Activated T-cell treated with anti-CD3 and anti-CD28 coated beads, Interleukin-2, amount 50 U/mL, for 24 hours (primary cell): ENCODE data around the gene BABAM2.
"Not testable (repeated sequence)": the region's sequence is repeated elsewhere in the genome, so short reads cannot be mapped to it uniquely, and the experiment has no call there.

Source experiments
- DNase-seq: peaks from one replicate; pipeline ENCODE4 v3.0.0-alpha.2; 2020
- H3K27ac Mint-ChIP-seq: 2 replicates; pipeline ENCODE4 v1.8.0; 2020; ENCODE audit warnings: mild to moderate bottlenecking, mixed read lengths
- H3K27me3 Mint-ChIP-seq: 2 replicates; pipeline ENCODE4 v1.8.0; 2020; ENCODE audit warnings: mixed read lengths
- H3K36me3 Mint-ChIP-seq: 2 replicates; pipeline ENCODE4 v1.8.0; 2020; ENCODE audit warnings: low read depth, mixed read lengths
- H3K4me1 Mint-ChIP-seq: 2 replicates; pipeline ENCODE4 v1.8.0; 2020; ENCODE audit warnings: low read depth, mixed read lengths
- H3K4me3 Mint-ChIP-seq: 2 replicates; pipeline ENCODE4 v1.8.0; 2020; ENCODE audit warnings: mild to moderate bottlenecking, moderate library complexity, mixed read lengths
- H3K9me3 Mint-ChIP-seq: 2 replicates; pipeline ENCODE4 v1.8.0; 2020; ENCODE audit warnings: mixed read lengths

BABAM2 gene

GRCh38 chr2:27958711-27959378, 68.3 kb downstream of the BABAM2 start:
- H3K9me3 Mint-ChIP-seq, result peaks cover 6% of the 10 kb centered on the region
- H3K4me3 Mint-ChIP-seq, result no peak overlapping the region

DNA sequence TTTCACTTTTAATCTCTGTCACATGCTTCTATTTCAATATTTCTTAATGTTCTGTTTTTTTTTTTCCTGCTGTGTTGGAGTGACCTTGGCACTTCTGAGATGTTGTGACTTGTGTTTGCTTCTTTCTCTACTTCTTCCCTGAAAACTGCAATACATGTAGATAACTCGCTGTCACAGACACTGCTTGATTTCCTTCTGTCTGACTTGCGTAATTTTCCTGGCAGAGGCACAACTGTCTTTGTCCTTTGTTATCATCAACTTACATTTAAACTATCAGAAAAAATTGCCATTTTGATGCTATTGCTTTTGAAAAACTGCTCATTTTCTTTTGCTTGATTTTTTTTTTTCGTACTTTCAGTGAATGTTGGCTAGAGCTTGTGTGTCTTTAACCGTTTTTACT, 69.0 kb downstream of the BABAM2 start:
- Mint-ChIP-seq H3K27me3 (no peaks in the 10 kb centered on the region), H3K9me3 (peaks cover 12% of the 10 kb centered on the region), H3K4me3 (peak overlapping the region; percentile 53), H3K36me3 (peaks cover 24% of the 10 kb centered on the region), H3K27ac (peak overlapping the region; percentile 88), H3K4me1 (peaks cover 83% of the 10 kb centered on the region)
- no peak for DNase-seq

More at GRCh38 chr2:27958711-27959378, 68.3 kb downstream of the BABAM2 start:
- H3K4me1 Mint-ChIP-seq, result peaks cover 83% of the 10 kb centered on the region
- H3K27ac Mint-ChIP-seq, result peak overlapping the region; percentile 73
- no peak for DNase-seq
- no peaks in the 10 kb centered on the region for H3K27me3 Mint-ChIP-seq
- peaks cover 17% of the 10 kb centered on the region for H3K36me3 Mint-ChIP-seq

DNA sequence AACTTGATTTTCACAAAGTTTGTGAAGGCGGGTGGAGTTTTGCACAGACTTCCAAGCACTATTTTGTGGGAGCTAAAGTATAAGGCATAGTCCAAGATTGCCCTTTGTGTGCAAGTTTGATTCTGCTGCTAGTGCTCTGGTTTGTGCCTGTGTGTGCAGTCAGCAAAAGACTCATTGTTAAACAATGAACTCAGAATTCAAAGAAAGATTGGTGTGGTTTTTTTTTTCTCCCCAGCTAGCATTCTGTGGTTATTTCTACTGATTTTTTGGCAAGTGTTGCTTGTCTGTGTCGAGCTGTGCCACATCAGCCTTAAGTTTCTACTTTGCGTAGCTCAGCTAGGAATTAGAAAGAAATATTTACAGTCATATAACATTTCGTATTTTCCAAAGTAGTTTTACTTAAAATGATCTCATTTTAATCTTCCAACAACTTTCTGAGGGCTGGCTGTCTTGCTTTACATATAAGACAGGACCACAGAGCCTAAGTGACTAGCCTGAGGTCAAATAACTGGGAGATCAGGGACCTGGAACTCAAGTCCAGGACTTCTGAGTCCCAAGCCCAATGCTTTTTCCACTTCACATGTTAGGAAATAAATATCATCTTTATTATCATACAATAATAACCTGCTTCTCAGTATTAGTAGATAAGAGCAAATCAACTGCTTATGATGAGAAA, 69.8 kb downstream of the BABAM2 start:
- peak overlapping the region; percentile 53 for H3K4me3 Mint-ChIP-seq
- H3K4me1 Mint-ChIP-seq, result peaks cover 83% of the 10 kb centered on the region
- peaks cover 12% of the 10 kb centered on the region for H3K9me3 Mint-ChIP-seq
- no peak for DNase-seq
- H3K36me3 Mint-ChIP-seq, result peaks cover 25% of the 10 kb centered on the region
- H3K27me3 Mint-ChIP-seq, result no peaks in the 10 kb centered on the region
- H3K27ac Mint-ChIP-seq, result peak overlapping the region; percentile 88

DNA sequence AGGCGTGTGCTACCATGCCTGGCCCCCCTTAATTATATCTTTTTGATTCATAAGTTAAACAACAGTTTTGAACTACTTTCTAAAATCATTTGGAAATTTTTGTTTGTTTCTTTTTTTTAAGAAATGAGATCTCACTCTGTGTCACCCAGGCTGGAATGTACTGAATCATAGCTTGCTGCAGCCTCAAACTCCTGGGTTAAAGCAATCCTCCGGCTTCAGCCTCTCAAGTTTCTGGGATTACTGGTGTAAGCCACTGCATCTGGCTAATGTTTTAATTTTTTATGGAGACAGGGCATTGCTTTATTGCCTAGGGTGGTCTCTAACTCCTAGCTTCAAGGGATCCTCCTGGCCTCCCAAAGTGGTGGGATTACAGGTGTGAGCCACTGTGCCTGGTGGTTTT, 71.5 kb downstream of the BABAM2 start:
- H3K36me3 Mint-ChIP-seq, result peaks cover 24% of the 10 kb centered on the region
- no peaks in the 10 kb centered on the region for H3K27me3 Mint-ChIP-seq
- H3K27ac Mint-ChIP-seq, result no peak overlapping the region
- H3K4me3 Mint-ChIP-seq, result no peak overlapping the region
- no peak for DNase-seq
- H3K9me3 Mint-ChIP-seq, result peaks cover 14% of the 10 kb centered on the region
- H3K4me1 Mint-ChIP-seq, result peaks cover 86% of the 10 kb centered on the region

DNA sequence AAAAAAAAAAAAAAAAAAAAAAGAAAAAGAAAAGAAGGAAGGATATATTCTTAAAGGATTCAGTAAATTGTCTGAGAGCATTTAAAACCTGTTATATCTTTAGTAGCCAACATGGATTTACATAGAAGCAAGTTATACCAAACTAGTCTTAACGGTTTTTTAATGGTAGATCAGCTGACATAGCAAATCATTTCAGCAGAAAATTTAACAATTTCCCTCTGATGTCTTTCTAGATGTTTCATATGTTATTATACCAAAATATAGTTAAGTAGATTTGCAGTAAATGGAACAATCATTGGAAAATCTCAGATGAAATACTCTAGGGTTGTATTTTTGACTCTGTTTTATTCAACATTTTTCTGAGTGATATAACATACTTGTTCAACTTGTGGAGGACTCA, 72.9 kb downstream of the BABAM2 start:
- Mint-ChIP-seq H3K27me3 (no peaks in the 10 kb centered on the region), H3K9me3 (peaks cover 27% of the 10 kb centered on the region), H3K27ac (no peak overlapping the region), H3K4me1 (peaks cover 82% of the 10 kb centered on the region), H3K4me3 (no peak overlapping the region), H3K36me3 (peaks cover 34% of the 10 kb centered on the region)
- DNase-seq, result no peak

- Mint-ChIP-seq H3K4me1 (peaks cover 81% of the 10 kb centered on the region), H3K9me3 (peaks cover 32% of the 10 kb centered on the region), H3K36me3 (peaks cover 39% of the 10 kb centered on the region), H3K4me3 (no peak overlapping the region), H3K27me3 (no peaks in the 10 kb centered on the region), H3K27ac (no peak overlapping the region)
- no peak for DNase-seq
These were observed 73.5 kb downstream of the BABAM2 start for GRCh38 chr2:27964067-27964466.

DNA sequence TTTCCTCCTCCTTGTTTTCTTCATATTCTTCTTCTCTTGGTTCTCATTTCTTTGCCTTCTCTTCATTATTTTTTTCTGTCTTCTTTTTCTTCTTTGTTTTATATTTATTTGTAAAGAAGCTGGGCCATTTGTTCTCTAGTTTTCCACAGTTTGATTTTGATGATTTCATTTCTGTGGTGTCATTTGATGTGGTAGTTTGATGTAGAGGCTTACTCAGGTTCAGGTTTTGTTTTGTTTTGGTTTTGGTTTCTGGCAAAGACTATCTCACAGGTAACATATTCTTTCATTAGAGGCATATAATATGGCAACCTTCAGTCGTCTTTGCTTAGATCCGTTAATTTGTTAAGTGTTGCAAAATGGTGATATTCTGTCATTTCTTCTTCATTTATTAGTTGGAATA, 75.3 kb downstream of the BABAM2 start:
- Mint-ChIP-seq H3K27ac (peak overlapping the region; percentile 85), H3K4me1 (peaks cover 77% of the 10 kb centered on the region), H3K36me3 (peaks cover 48% of the 10 kb centered on the region), H3K9me3 (peaks cover 37% of the 10 kb centered on the region), H3K27me3 (no peaks in the 10 kb centered on the region), H3K4me3 (peak overlapping the region; percentile 32)
- DNase-seq, result no peak

- Mint-ChIP-seq H3K9me3 (peaks cover 37% of the 10 kb centered on the region), H3K36me3 (peaks cover 48% of the 10 kb centered on the region), H3K27me3 (no peaks in the 10 kb centered on the region), H3K4me1 (peaks cover 76% of the 10 kb centered on the region), H3K27ac (peak overlapping the region; percentile 85), H3K4me3 (no peak overlapping the region)
- no peak for DNase-seq
These were observed 75.9 kb downstream of the BABAM2 start for GRCh38 chr2:27966466-27966865.

GRCh38 chr2:27967076-27967475, 76.5 kb downstream of the BABAM2 start:
- DNase-seq, result no peak
- H3K27me3 Mint-ChIP-seq, result no peaks in the 10 kb centered on the region
- peaks cover 50% of the 10 kb centered on the region for H3K36me3 Mint-ChIP-seq
- H3K27ac Mint-ChIP-seq, result no peak overlapping the region
- peaks cover 74% of the 10 kb centered on the region for H3K4me1 Mint-ChIP-seq
- H3K9me3 Mint-ChIP-seq, result peaks cover 37% of the 10 kb centered on the region
- no peak overlapping the region for H3K4me3 Mint-ChIP-seq

DNA sequence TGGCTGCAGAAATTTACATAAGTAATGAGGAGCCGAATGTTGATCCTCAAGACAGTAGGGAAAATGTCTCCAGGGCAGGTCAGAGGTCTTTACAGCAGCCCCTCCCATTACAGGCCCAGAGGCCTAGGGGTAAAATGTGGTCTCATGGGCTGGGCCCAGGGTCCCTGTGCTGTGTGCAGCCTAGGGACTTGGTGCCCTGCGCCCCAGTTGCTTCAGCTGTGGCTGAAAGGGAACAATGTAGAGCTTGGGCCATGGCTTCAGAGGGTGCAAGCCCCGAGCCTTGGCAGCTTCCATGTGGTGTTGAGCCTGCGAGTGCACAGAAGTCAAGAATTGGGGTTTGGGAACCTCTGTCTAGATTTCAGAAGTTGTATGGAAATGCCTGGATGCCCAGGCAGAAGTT, 77.5 kb downstream of the BABAM2 start:
- Mint-ChIP-seq H3K4me1 (peaks cover 73% of the 10 kb centered on the region), H3K9me3 (peaks cover 35% of the 10 kb centered on the region), H3K36me3 (peaks cover 48% of the 10 kb centered on the region)
- H3K27ac Mint-ChIP-seq, H3K4me3 Mint-ChIP-seq, DNase-seq, H3K27me3 Mint-ChIP-seq: not testable (repeated sequence)

DNA sequence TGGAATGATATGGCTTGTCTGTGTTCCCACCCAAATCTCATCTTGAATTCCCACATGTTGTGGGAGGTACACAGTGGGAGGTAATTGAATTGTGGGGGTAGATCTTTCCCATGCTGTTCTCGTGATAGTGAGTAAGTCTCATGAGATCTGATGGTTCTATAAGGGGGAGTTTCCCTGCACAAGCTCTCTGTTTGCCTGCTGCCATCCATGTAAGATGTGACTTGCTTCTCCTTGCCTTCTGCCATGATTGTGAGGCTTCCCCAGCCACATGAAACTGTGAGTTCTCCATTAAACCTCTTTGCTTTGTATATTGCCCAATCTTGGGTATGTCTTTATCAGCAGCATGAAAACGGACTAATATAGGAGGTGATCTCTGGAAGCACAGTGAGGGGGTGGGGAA, 78.4 kb downstream of the BABAM2 start:
- H3K27ac Mint-ChIP-seq, result peak overlapping the region; percentile 15
- DNase-seq, H3K27me3 Mint-ChIP-seq, H3K4me3 Mint-ChIP-seq: not testable (repeated sequence)
- peaks cover 32% of the 10 kb centered on the region for H3K9me3 Mint-ChIP-seq
- peaks cover 76% of the 10 kb centered on the region for H3K4me1 Mint-ChIP-seq
- peaks cover 44% of the 10 kb centered on the region for H3K36me3 Mint-ChIP-seq

- peak overlapping the region; percentile 47 for H3K27ac Mint-ChIP-seq
- no peak for DNase-seq
- H3K4me1 Mint-ChIP-seq, result peaks cover 62% of the 10 kb centered on the region
- no peaks in the 10 kb centered on the region for H3K27me3 Mint-ChIP-seq
- peaks cover 21% of the 10 kb centered on the region for H3K9me3 Mint-ChIP-seq
- H3K36me3 Mint-ChIP-seq, result peaks cover 32% of the 10 kb centered on the region
- H3K4me3 Mint-ChIP-seq, result no peak overlapping the region
These were observed 81.8 kb downstream of the BABAM2 start for GRCh38 chr2:27972311-27972710.

DNA sequence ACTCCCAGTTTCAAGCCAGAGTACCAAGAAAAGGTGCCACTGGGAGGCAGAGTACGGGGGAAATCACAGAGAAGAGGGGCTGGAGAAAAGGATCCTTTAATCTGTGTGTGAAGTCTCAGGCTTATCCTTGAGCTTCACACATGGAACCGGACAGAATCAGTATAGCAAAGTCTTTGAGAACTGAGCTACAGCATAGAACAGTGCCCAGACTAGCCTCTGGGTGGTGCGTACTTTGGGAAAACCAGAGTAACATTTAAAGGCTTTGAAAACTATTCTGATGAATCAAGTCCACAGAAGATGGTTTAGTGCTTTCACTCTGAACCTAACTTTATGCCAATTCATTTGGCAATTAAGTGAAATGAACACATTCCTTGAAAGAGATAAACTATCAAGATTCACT, 83.1 kb downstream of the BABAM2 start:
- H3K27ac Mint-ChIP-seq, result no peak overlapping the region
- DNase-seq, result no peak
- no peak overlapping the region for H3K4me3 Mint-ChIP-seq
- H3K4me1 Mint-ChIP-seq, result peaks cover 70% of the 10 kb centered on the region
- H3K36me3 Mint-ChIP-seq, result peaks cover 27% of the 10 kb centered on the region
- H3K9me3 Mint-ChIP-seq, result peaks cover 14% of the 10 kb centered on the region
- H3K27me3 Mint-ChIP-seq, result no peaks in the 10 kb centered on the region

GRCh38 chr2:27976308-27976707, 85.8 kb downstream of the BABAM2 start:
- no peak overlapping the region for H3K27ac Mint-ChIP-seq
- H3K27me3 Mint-ChIP-seq, result no peaks in the 10 kb centered on the region
- H3K9me3 Mint-ChIP-seq, result peaks cover 6% of the 10 kb centered on the region
- H3K4me3 Mint-ChIP-seq, result no peak overlapping the region
- H3K4me1 Mint-ChIP-seq, result peaks cover 62% of the 10 kb centered on the region
- peaks cover 21% of the 10 kb centered on the region for H3K36me3 Mint-ChIP-seq
- DNase-seq, result no peak

GRCh38 chr2:27977731-27978312, 87.3 kb downstream of the BABAM2 start:
- H3K9me3 Mint-ChIP-seq, result peaks cover 10% of the 10 kb centered on the region
- no peaks in the 10 kb centered on the region for H3K27me3 Mint-ChIP-seq
- DNase-seq, result no peak
- peak overlapping the region; percentile 96 for H3K27ac Mint-ChIP-seq
- H3K4me1 Mint-ChIP-seq, result peaks cover 60% of the 10 kb centered on the region
- H3K36me3 Mint-ChIP-seq, result peaks cover 23% of the 10 kb centered on the region
- H3K4me3 Mint-ChIP-seq, result peak overlapping the region; percentile 65
